Measurements from ENCODE around the gene SECTM1.
"Not testable (repeated sequence)": the region's sequence is repeated elsewhere in the genome, so short reads cannot be mapped to it uniquely, and the experiment has no call there.

The SECTM1 gene

GRCh38 chr17:82333279-82334171 lies at the start of gene SECTM1:
Gene SECTM1, minus strand, starts transcription at chr17:82333766. Its CDS starts 6,526 bp downstream, at chr17:82327240.
- DNase-seq (ENCODE audit: low read depth), result no peak

- DNase-seq (ENCODE audit: low read depth), result no peak
Measured at GRCh38 chr17:82382933-82383255, 49.3 kb upstream of the SECTM1 start.

- not testable (repeated sequence) for DNase-seq (ENCODE audit: low read depth)
Measured at GRCh38 chr17:82382220-82382932, 48.8 kb upstream of the SECTM1 start.

- DNase-seq (ENCODE audit: low read depth), result not testable (repeated sequence)
Measured at GRCh38 chr17:82381703-82382009, 48.1 kb upstream of the SECTM1 start.

- DNase-seq (ENCODE audit: low read depth), result peak; percentile 14
Measured at GRCh38 chr17:82380860-82381702, 47.5 kb upstream of the SECTM1 start.

- DNase-seq (ENCODE audit: low read depth), result no peak
Measured at GRCh38 chr17:82378741-82379021, 45.1 kb upstream of the SECTM1 start.

- no peak for DNase-seq (ENCODE audit: low read depth)
Measured at GRCh38 chr17:82377924-82378740, 44.6 kb upstream of the SECTM1 start.

- not testable (repeated sequence) for DNase-seq (ENCODE audit: low read depth)
Measured at GRCh38 chr17:82377294-82377693, 43.7 kb upstream of the SECTM1 start.

GRCh38 chr17:82376042-82376730 lies 42.6 kb upstream of the SECTM1 start:
- DNase-seq (ENCODE audit: low read depth), result no peak

GRCh38 chr17:82375359-82376041 lies 41.9 kb upstream of the SECTM1 start:
- DNase-seq (ENCODE audit: low read depth), result no peak

- no peak for DNase-seq (ENCODE audit: low read depth)
Measured at GRCh38 chr17:82374626-82375331, 41.2 kb upstream of the SECTM1 start.

GRCh38 chr17:82373731-82374625 lies 40.4 kb upstream of the SECTM1 start:
- no peak for DNase-seq (ENCODE audit: low read depth)

GRCh38 chr17:82373072-82373452 lies 39.5 kb upstream of the SECTM1 start:
- DNase-seq (ENCODE audit: low read depth), result not testable (repeated sequence)

GRCh38 chr17:82372249-82373071 lies 38.9 kb upstream of the SECTM1 start:
- DNase-seq (ENCODE audit: low read depth), result no peak

GRCh38 chr17:82371333-82372248 lies 38.0 kb upstream of the SECTM1 start, which contains the start of gene UTS2R:
Gene UTS2R, plus strand, starts transcription at chr17:82371765. Its CDS starts 2,560 bp downstream, at chr17:82374325.
- DNase-seq (ENCODE audit: low read depth), result no peak

GRCh38 chr17:82370471-82371332 lies 37.1 kb upstream of the SECTM1 start:
- DNase-seq (ENCODE audit: low read depth), result no peak

Data from amniotic epithelial cell (primary cell).